Measurements from ENCODE around the gene IRAG1. TPM values are rescaled to one million over a fixed set of nuclear protein-coding genes. Genes with fewer than 3 reads are reported as not detected.
A peak's percentile ranks its signal among the peaks of the same experiment; 100 is the strongest.

IRAG1 gene
- total and polyA plus RNA-seq, 2 of the 13 experiments (the other 11 are each of a cell fraction or from before 2014, with no cell fraction given): 0.13 to 0.20 TPM

DNA sequence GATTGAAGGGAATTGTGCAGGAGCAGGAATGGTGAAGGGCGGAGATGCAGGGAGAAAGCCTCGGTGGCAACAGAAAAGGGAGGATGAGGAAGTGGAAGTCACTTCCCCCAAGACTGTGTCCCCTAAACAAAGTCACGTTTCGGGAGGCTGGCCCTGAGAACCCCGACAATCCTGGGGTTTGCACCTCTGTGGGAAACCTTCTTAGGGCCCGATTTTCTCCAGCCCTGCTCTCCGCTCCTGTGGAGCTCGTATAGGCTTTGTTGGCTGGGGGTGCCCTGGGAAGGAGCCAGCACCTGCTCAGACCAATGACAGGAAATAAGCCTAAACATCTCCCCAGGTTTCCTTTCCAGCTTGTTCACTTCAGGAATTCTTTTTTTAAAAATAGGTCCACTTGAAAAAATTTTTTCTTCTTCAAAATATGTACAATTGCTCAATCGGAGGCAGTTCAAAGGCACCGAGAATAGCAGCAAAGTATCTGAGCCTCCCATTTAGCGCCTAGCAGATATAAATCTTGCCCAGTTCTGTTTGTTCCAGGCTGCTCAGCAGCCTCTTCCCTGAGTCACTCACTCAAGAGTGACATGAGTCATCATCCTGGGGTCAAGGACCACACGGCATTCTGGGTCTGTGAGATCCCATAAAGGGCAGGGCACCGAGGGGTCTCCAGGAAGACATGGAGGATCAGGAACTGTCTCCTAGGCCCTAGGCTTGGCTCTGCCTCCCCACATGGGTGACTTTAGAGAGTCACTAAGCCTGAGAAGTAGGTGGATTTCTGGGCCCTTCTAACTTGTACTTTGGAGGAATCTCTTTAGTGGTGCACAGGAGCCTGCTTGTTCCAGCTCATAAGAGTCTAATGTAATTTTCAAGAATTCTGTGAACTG lies 34.0 kb downstream of the IRAG1 start (continued):
- TF ChIP-seq, protein P1, sequence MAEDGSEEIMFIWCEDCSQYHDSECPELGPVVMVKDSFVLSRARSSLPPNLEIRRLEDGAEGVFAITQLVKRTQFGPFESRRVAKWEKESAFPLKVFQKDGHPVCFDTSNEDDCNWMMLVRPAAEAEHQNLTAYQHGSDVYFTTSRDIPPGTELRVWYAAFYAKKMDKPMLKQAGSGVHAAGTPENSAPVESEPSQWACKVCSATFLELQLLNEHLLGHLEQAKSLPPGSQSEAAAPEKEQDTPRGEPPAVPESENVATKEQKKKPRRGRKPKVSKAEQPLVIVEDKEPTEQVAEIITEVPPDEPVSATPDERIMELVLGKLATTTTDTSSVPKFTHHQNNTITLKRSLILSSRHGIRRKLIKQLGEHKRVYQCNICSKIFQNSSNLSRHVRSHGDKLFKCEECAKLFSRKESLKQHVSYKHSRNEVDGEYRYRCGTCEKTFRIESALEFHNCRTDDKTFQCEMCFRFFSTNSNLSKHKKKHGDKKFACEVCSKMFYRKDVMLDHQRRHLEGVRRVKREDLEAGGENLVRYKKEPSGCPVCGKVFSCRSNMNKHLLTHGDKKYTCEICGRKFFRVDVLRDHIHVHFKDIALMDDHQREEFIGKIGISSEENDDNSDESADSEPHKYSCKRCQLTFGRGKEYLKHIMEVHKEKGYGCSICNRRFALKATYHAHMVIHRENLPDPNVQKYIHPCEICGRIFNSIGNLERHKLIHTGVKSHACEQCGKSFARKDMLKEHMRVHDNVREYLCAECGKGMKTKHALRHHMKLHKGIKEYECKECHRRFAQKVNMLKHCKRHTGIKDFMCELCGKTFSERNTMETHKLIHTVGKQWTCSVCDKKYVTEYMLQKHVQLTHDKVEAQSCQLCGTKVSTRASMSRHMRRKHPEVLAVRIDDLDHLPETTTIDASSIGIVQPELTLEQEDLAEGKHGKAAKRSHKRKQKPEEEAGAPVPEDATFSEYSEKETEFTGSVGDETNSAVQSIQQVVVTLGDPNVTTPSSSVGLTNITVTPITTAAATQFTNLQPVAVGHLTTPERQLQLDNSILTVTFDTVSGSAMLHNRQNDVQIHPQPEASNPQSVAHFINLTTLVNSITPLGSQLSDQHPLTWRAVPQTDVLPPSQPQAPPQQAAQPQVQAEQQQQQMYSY (CRISPR knock-in tag; IDR thresholded peaks at IDR 0.05): peak; percentile 55; the same call in 1 of the 2 replicates
- TF ChIP-seq NBN (conservative IDR thresholded peaks at IDR 0.05) (no peak), GATAD1 (CRISPR knock-in tag; IDR thresholded peaks at IDR 0.05) (no peak), ZNF205 (CRISPR knock-in tag; IDR thresholded peaks at IDR 0.05) (0 out of 2 replicates have a peak, but pooled peaks have one; percentile 28), ZNF337 (CRISPR knock-in tag; IDR thresholded peaks at IDR 0.05; ENCODE audit: borderline replicate concordance, low read depth) (no peak), EZH2 (conservative IDR thresholded peaks at IDR 0.05; ENCODE audit: low read depth, low read length) (no peak), ZNF850 (CRISPR knock-in tag; conservative IDR thresholded peaks at IDR 0.05) (no peak), RARA (CRISPR knock-in tag; IDR thresholded peaks at IDR 0.05) (peak; percentile 61), NCOR1 (IDR thresholded peaks at IDR 0.05; ENCODE audit: borderline replicate concordance, low read length) (peak; percentile 23; the same call in 1 of the 2 replicates), JDP2 (CRISPR knock-in tag; IDR thresholded peaks at IDR 0.05; ENCODE audit: borderline replicate concordance) (no peak), FOXO1 (CRISPR knock-in tag; IDR thresholded peaks at IDR 0.05) (no peak), TBX3 (IDR thresholded peaks at IDR 0.05; ENCODE audit: borderline replicate concordance) (no peak; the same call in 1 of the 2 replicates), PHF21A (CRISPR knock-in tag; IDR thresholded peaks at IDR 0.05) (0 out of 2 replicates have a peak, but pooled peaks have one; percentile 20), BCL6 (CRISPR knock-in tag; IDR thresholded peaks at IDR 0.05) (peak; percentile 18; the same call in 1 of the 2 replicates), RNF2 (conservative IDR thresholded peaks at IDR 0.05; ENCODE audit: low read depth) (no peak), GTF3A (CRISPR knock-in tag; conservative IDR thresholded peaks at IDR 0.05) (no peak), POLR2AphosphoS2 (IDR thresholded peaks at IDR 0.05; ENCODE audit: low read depth, low read length) (no peak), ZNF749 (CRISPR knock-in tag; IDR thresholded peaks at IDR 0.05; ENCODE audit: borderline replicate concordance) (no peak), ZNF619 (CRISPR knock-in tag; IDR thresholded peaks at IDR 0.05) (no peak)
- TF ChIP-seq, protein P2, sequence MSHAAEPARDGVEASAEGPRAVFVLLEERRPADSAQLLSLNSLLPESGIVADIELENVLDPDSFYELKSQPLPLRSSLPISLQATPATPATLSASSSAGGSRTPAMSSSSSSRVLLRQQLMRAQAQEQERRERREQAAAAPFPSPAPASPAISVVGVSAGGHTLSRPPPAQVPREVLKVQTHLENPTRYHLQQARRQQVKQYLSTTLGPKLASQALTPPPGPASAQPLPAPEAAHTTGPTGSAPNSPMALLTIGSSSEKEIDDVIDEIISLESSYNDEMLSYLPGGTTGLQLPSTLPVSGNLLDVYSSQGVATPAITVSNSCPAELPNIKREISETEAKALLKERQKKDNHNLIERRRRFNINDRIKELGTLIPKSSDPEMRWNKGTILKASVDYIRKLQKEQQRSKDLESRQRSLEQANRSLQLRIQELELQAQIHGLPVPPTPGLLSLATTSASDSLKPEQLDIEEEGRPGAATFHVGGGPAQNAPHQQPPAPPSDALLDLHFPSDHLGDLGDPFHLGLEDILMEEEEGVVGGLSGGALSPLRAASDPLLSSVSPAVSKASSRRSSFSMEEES (CRISPR knock-in tag; IDR thresholded peaks at IDR 0.05): no peak
- TF ChIP-seq, protein P3, sequence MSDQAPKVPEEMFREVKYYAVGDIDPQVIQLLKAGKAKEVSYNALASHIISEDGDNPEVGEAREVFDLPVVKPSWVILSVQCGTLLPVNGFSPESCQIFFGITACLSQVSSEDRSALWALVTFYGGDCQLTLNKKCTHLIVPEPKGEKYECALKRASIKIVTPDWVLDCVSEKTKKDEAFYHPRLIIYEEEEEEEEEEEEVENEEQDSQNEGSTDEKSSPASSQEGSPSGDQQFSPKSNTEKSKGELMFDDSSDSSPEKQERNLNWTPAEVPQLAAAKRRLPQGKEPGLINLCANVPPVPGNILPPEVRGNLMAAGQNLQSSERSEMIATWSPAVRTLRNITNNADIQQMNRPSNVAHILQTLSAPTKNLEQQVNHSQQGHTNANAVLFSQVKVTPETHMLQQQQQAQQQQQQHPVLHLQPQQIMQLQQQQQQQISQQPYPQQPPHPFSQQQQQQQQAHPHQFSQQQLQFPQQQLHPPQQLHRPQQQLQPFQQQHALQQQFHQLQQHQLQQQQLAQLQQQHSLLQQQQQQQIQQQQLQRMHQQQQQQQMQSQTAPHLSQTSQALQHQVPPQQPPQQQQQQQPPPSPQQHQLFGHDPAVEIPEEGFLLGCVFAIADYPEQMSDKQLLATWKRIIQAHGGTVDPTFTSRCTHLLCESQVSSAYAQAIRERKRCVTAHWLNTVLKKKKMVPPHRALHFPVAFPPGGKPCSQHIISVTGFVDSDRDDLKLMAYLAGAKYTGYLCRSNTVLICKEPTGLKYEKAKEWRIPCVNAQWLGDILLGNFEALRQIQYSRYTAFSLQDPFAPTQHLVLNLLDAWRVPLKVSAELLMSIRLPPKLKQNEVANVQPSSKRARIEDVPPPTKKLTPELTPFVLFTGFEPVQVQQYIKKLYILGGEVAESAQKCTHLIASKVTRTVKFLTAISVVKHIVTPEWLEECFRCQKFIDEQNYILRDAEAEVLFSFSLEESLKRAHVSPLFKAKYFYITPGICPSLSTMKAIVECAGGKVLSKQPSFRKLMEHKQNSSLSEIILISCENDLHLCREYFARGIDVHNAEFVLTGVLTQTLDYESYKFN (CRISPR knock-in tag; conservative IDR thresholded peaks at IDR 0.05): peak; percentile 44
